Stimulated activated CD8-positive, alpha-beta memory T cell treated with anti-CD3 and anti-CD28 coated beads, Interleukin-7, amount 100 ng/mL, for 48 hours (primary cell): Measurements from ENCODE around the gene RNF222.

ENCODE experiments used
- DNase-seq, 2 donors: peaks; one replicate each; pipeline ENCODE4 v3.0.0-alpha.2; 2020; ENCODE audit warnings: low read depth in 1 of 2; ENCODE audit errors: extremely low read depth in 1 of 2

The RNF222 gene

GRCh38 chr17:8397636-8398035, at the start of gene RNF222:
RNF222 (minus strand) TSS chr17:8397827; CDS start chr17:8393461, 4,366 bp downstream.
- no peak for DNase-seq

- DNase-seq: no peak
Measured at GRCh38 chr17:8445536-8445935, 47.9 kb upstream of the RNF222 start.

- DNase-seq: no peak
Measured at GRCh38 chr17:8444494-8444893, 46.9 kb upstream of the RNF222 start.

GRCh38 chr17:8443756-8444155, 46.1 kb upstream of the RNF222 start:
- DNase-seq: no peak

GRCh38 chr17:8442310-8442709, 44.7 kb upstream of the RNF222 start:
- no peak for DNase-seq

GRCh38 chr17:8441690-8442089, 44.1 kb upstream of the RNF222 start:
- no peak for DNase-seq

- DNase-seq: no peak
Measured at GRCh38 chr17:8439681-8440080, 42.1 kb upstream of the RNF222 start.

- no peak for DNase-seq
Measured at GRCh38 chr17:8438441-8438840, 40.8 kb upstream of the RNF222 start.

- DNase-seq: no peak
Measured at GRCh38 chr17:8436844-8437171, 39.2 kb upstream of the RNF222 start.

- peak; percentile 22 to 42 for DNase-seq
Measured at GRCh38 chr17:8436169-8436843, 38.7 kb upstream of the RNF222 start.

GRCh38 chr17:8435245-8436168, 37.9 kb upstream of the RNF222 start, which contains the start of gene NDEL1:
NDEL1 (plus strand) TSS chr17:8435884; CDS start chr17:8444272, 8,388 bp downstream.
- DNase-seq: peak; percentile 98 to 99

GRCh38 chr17:8430966-8431365, 33.3 kb upstream of the RNF222 start:
- DNase-seq: no peak

GRCh38 chr17:8426802-8427201, 29.2 kb upstream of the RNF222 start:
- DNase-seq: no peak

- no peak for DNase-seq
Measured at GRCh38 chr17:8426094-8426720, 28.6 kb upstream of the RNF222 start.

GRCh38 chr17:8421571-8421970, 23.9 kb upstream of the RNF222 start:
- no peak for DNase-seq

- no peak for DNase-seq
Measured at GRCh38 chr17:8420041-8420934, 22.7 kb upstream of the RNF222 start.

GRCh38 chr17:8419305-8419704, 21.7 kb upstream of the RNF222 start:
- DNase-seq: no peak

GRCh38 chr17:8418471-8418870, 20.8 kb upstream of the RNF222 start:
- DNase-seq: no peak

- DNase-seq: no peak
Measured at GRCh38 chr17:8417806-8418205, 20.2 kb upstream of the RNF222 start.

GRCh38 chr17:8413938-8414337, 16.3 kb upstream of the RNF222 start:
- no peak for DNase-seq

GRCh38 chr17:8413328-8413727, 15.7 kb upstream of the RNF222 start:
- no peak for DNase-seq
